ENCODE results near the gene AKAP13. TPM values are rescaled to one million over a fixed set of nuclear protein-coding genes. Genes with fewer than 3 reads are reported as not detected.

The AKAP13 gene
- polyA plus RNA-seq, 1 experiment, result 15.5 TPM

DNA sequence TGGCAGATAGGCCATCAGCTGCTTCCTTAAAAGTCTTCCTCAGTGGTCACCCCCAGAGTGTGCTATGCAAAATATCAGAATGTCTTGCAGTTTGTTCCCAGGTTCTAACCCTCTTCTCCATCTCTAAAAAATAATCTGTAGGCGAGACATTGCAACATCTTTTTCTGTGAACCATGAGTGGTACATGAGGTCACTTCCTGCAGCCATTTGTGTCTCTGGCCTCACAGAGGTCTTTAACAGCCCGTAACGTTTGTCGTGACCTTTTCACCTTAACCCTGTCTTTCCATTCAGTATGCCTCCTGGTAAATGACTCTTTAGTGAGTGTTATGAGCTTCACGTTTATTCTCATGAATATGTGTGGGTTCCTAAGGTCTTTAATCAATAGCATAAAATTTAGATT is 269.0 kb downstream of the AKAP13 start:
- DNase-seq (ENCODE audit: low read depth, low spot score), result peak; percentile 33
- H3K9me3 ChIP-seq (ENCODE audit: control insufficient read depth, insufficient read depth, low read length), result no peaks in the 10 kb centered on the region
- no peak overlapping the region for H3K4me3 ChIP-seq (ENCODE audit: low read depth, low read length)
- H3K27ac ChIP-seq (ENCODE audit: low read depth, low read length), result peak overlapping the region; percentile 33
- ChIA-PET CTCF (interaction anchor here (0.6 to 1.4 kb wide), 3 partner anchors 9 to 356 kb away, joined by 3 to 4 read pairs (median 3); no protein-coding TSS in a partner anchor), POLR2A (no interaction called here)
- no peaks in the 10 kb centered on the region for H3K27me3 ChIP-seq (ENCODE audit: control insufficient read depth, insufficient read depth, low read length)
- TF ChIP-seq, protein P1, sequence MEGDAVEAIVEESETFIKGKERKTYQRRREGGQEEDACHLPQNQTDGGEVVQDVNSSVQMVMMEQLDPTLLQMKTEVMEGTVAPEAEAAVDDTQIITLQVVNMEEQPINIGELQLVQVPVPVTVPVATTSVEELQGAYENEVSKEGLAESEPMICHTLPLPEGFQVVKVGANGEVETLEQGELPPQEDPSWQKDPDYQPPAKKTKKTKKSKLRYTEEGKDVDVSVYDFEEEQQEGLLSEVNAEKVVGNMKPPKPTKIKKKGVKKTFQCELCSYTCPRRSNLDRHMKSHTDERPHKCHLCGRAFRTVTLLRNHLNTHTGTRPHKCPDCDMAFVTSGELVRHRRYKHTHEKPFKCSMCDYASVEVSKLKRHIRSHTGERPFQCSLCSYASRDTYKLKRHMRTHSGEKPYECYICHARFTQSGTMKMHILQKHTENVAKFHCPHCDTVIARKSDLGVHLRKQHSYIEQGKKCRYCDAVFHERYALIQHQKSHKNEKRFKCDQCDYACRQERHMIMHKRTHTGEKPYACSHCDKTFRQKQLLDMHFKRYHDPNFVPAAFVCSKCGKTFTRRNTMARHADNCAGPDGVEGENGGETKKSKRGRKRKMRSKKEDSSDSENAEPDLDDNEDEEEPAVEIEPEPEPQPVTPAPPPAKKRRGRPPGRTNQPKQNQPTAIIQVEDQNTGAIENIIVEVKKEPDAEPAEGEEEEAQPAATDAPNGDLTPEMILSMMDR (IDR thresholded peaks at IDR 0.05; ENCODE audit: low read depth, low read length), result no peak

DNA sequence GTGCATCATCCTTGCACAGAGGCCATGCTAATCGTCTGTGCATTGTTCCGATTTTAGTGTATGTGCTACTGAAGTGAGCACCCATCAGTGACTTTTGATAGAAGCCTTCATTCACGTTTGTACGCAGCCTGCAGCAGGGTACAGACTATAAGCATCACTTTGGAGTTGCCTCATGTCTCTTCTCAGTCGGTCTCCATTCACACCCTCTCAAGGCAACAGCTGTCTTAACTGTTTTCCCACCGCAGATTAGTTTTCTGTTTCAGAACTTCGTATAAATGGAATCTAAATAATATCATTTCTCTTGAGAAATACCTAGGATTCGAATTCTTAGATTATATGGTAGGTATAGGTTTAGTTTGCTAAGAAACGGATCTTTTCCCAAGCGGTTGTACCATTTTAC is 271.1 kb downstream of the AKAP13 start:
- TF ChIP-seq, protein P1 (IDR thresholded peaks at IDR 0.05; ENCODE audit: low read depth, low read length), result no peak
- no peak for DNase-seq (ENCODE audit: low read depth, low spot score)
- CTCF ChIA-PET, result no interaction called here
- Histone ChIP-seq H3K27ac (ENCODE audit: low read depth, low read length) (no peak overlapping the region), H3K9me3 (ENCODE audit: control insufficient read depth, insufficient read depth, low read length) (no peaks in the 10 kb centered on the region), H3K27me3 (ENCODE audit: control insufficient read depth, insufficient read depth, low read length) (no peaks in the 10 kb centered on the region), H3K4me3 (ENCODE audit: low read depth, low read length) (no peak overlapping the region)
- POLR2A ChIA-PET, result no interaction called here

DNA sequence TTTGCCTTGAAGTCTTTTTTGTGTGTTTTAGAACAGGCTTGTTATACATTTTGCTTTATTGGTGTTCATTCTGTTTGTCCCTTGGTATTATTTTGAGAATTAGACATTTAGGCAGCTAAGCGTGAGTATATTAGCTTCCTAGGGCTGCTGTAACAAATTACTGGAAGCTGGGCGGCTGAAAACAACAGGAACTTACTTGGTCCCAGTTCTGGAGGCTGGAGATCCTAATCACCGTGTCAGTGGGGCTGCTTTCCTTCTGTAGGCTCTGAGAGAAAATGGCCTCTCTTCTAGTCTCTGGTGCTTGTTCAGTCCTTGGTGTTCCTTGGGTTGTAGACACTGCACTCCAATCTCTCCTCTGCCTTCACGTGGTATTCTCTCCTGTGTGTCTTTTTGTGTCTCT is 272.1 kb downstream of the AKAP13 start:
- no peaks in the 10 kb centered on the region for H3K9me3 ChIP-seq (ENCODE audit: control insufficient read depth, insufficient read depth, low read length)
- ChIA-PET POLR2A (no interaction called here), CTCF (no interaction called here)
- no peaks in the 10 kb centered on the region for H3K27me3 ChIP-seq (ENCODE audit: control insufficient read depth, insufficient read depth, low read length)
- DNase-seq (ENCODE audit: low read depth, low spot score), result no peak
- no peak overlapping the region for H3K27ac ChIP-seq (ENCODE audit: low read depth, low read length)
- H3K4me3 ChIP-seq (ENCODE audit: low read depth, low read length), result no peak overlapping the region
- TF ChIP-seq, protein P1 (IDR thresholded peaks at IDR 0.05; ENCODE audit: low read depth, low read length), result no peak

DNA sequence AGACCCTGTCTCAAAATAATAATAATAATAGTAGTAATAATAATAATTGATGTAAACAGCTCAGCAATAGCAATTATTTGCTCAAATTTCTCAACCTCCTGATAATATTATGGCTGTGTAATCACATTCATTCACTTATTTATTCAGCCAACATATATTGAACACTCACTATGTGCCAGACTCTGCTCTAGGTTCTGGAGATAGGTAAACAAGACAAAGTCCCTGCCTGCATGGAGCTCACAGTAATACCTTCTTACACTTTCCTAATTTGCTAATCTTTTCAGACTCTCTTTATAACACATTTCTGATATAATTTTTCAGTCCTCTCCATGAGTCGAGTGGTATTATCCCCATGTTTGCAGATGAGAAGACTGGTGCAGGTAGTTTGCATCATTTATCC is 276.7 kb downstream of the AKAP13 start:
- no peak for DNase-seq (ENCODE audit: low read depth, low spot score)
- ChIA-PET POLR2A (no interaction called here), CTCF (interaction anchor here (0.6 to 0.7 kb wide), 2 partner anchors 41 to 887 kb away, joined by 3 to 5 read pairs; no protein-coding TSS in a partner anchor)
- H3K4me3 ChIP-seq (ENCODE audit: low read depth, low read length), result no peak overlapping the region
- no peak overlapping the region for H3K27ac ChIP-seq (ENCODE audit: low read depth, low read length)
- TF ChIP-seq, protein P1 (IDR thresholded peaks at IDR 0.05; ENCODE audit: low read depth, low read length), result no peak
- H3K27me3 ChIP-seq (ENCODE audit: control insufficient read depth, insufficient read depth, low read length), result no peaks in the 10 kb centered on the region
- H3K9me3 ChIP-seq (ENCODE audit: control insufficient read depth, insufficient read depth, low read length), result no peaks in the 10 kb centered on the region

DNA sequence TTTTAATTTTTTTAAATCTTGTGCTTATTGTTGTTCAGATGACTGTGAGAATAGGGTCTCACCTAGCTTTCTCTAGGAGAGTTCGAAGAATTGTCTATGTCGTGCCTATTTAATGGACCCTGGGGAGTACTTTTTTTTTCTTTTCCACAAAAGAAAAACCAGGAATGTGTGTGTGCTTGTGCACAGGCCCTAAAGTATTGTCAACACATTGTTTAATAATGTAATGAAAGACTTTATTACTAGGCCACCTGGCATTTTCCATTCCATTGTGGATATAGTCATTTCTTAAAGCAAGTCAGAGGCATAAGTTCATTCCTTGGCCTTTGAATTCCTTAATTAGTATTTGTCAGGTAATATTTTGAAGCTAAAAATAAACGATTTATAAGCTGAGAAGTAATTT is 278.4 kb downstream of the AKAP13 start:
- TF ChIP-seq, protein P1 (IDR thresholded peaks at IDR 0.05; ENCODE audit: low read depth, low read length), result no peak
- Histone ChIP-seq H3K9me3 (ENCODE audit: control insufficient read depth, insufficient read depth, low read length) (no peaks in the 10 kb centered on the region), H3K27me3 (ENCODE audit: control insufficient read depth, insufficient read depth, low read length) (no peaks in the 10 kb centered on the region), H3K27ac (ENCODE audit: low read depth, low read length) (no peak overlapping the region), H3K4me3 (ENCODE audit: low read depth, low read length) (no peak overlapping the region)
- DNase-seq (ENCODE audit: low read depth, low spot score), result no peak
- ChIA-PET CTCF (interaction anchor here (1.2 kb wide), 1 partner anchor 9 kb away, joined by 3 read pairs; no protein-coding TSS in a partner anchor), POLR2A (no interaction called here)

Measured in AG04450 (cell line).